Duodenal mucosa (tissue), 2 donors: Measurements from ENCODE around the gene APOL4.
A peak's percentile ranks its signal among the peaks of the same experiment; 100 is the strongest.
"Not testable (repeated sequence)": the region's sequence is repeated elsewhere in the genome, so short reads cannot be mapped to it uniquely, and the experiment has no call there.

ENCODE experiments used
- H3K27ac ChIP-seq: one replicate; pipeline ENCODE4 v1.7.0; 2013; ENCODE audit warnings: low read depth, low read length
- H3K27me3 ChIP-seq, 2 donors: one replicate each; pipeline ENCODE4 v1.7.0; 2013; ENCODE audit warnings: low read length in 2 of 2, control low read depth in 1 of 2; ENCODE audit not compliant: insufficient read depth in 2 of 2, control insufficient read depth in 1 of 2
- H3K36me3 ChIP-seq, 2 donors: one replicate each; pipeline ENCODE4 v1.7.0; 2013; ENCODE audit warnings: low read length in 2 of 2, control low read depth in 1 of 2; ENCODE audit not compliant: insufficient read depth in 2 of 2, control insufficient read depth in 1 of 2
- H3K4me1 ChIP-seq, 2 donors: one replicate each; pipeline ENCODE4 v1.7.0; 2013; ENCODE audit warnings: low read length in 2 of 2, control low read depth in 1 of 2; ENCODE audit not compliant: insufficient read depth in 2 of 2, control insufficient read depth in 1 of 2
- H3K4me3 ChIP-seq, 2 donors: one replicate each; pipeline ENCODE4 v1.7.0; 2013; ENCODE audit warnings: low read length in 2 of 2, low read depth in 1 of 2
- H3K9ac ChIP-seq, 2 donors: one replicate each; pipeline ENCODE4 v1.7.0; 2013; ENCODE audit warnings: low read length in 2 of 2, low read depth in 1 of 2
- H3K9me3 ChIP-seq, 2 donors: one replicate each; pipeline ENCODE4 v1.7.0; 2013; ENCODE audit warnings: low read length in 2 of 2, control low read depth in 1 of 2; ENCODE audit not compliant: control insufficient read depth in 1 of 2

Gene APOL4, protein sequence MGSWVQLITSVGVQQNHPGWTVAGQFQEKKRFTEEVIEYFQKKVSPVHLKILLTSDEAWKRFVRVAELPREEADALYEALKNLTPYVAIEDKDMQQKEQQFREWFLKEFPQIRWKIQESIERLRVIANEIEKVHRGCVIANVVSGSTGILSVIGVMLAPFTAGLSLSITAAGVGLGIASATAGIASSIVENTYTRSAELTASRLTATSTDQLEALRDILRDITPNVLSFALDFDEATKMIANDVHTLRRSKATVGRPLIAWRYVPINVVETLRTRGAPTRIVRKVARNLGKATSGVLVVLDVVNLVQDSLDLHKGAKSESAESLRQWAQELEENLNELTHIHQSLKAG

DNA sequence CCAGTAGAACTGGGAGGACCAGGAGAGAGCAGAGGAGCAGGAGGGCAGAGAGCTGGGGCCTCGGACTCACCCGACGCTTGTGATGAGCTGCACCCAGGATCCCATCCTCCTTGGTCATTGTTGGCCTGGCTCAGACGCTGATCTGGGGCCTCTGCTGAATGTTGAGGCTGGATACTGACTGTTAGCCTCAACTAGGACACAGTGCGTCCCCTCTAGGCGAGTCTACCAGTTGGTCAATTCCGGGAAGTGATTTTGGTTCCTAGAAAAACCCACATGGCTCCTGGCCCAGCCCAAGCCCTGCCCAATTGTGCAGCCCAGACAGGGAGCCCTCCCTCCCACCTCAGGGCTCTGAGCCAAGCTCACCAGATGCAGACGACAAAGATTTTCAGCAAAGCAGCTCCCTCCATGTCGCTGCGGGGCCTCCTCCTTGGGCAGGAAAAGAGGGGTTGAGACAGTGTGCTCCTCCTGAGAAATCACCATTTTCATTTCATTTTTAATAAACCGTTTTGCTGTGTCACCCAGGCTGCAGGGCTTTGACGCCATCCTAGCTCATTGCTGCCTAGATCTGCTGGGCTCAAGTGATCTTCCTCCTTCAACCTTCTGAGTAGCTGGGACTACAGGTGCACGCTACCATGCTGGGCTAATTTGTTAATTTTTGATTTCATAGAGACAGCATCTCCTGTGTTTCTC is at the start of gene APOL4:
Gene APOL4, minus strand, starts transcription at position 180 of the 690 bp plus-strand sequence. Its CDS starts 75 bp downstream, at position 105.
- peak within 1 kb of the TSS in 1 of 2 donors; percentile 5 for H3K9ac ChIP-seq
- H3K27ac ChIP-seq: no peak within 1 kb of the TSS
- H3K27me3 ChIP-seq: no peaks in the 10 kb centered on the region
- no peaks in the 10 kb centered on the region for H3K36me3 ChIP-seq
- H3K9me3 ChIP-seq: no peaks in the 10 kb centered on the region
- H3K4me3 ChIP-seq: peak within 1 kb of the TSS in 1 of 2 donors; percentile 26
- peaks cover 29 to 33% of the 10 kb centered on the region in 2 donors for H3K4me1 ChIP-seq

DNA sequence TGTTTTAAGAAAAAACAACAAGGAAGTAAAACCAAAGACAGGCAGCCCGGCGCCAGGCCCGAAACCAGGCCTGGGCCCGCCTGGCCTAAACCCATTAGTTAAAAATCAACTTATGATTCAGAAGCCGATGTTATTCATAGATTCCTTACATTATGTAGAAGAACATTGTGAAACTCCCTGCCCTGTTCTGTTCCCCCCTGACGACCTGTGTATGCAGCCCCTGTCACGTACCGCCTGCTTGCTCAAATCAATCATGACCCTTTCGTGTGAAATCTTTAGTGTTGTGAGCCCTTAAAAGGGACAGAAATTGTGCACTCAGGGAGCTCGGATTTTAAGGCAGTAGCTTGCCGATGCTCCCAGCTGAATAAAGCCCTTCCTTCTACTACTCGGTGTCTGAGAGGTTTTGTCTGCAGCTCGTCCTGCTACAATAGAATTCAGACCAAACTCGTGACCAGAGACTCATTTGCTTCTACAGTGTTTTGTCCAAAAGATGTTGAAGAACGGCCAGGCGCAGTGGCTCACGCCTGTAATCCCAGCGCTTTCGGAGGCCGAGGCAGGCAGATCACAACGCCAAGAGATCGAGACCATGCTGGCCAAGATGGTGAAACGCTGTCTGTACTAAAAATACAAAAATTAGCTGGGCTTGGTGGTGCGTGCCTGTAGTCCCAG is 48.8 kb upstream of the APOL4 start:
- not testable (repeated sequence) for H3K36me3 ChIP-seq, H3K27me3 ChIP-seq, H3K4me3 ChIP-seq, H3K27ac ChIP-seq, H3K9ac ChIP-seq, H3K9me3 ChIP-seq
- H3K4me1 ChIP-seq: peaks cover 20 to 23% of the 10 kb centered on the region in 2 donors

GRCh38 chr22:36249160-36249559 is 47.6 kb upstream of the APOL4 start:
- Histone ChIP-seq H3K36me3 (no peaks in the 10 kb centered on the region), H3K4me3 (no peak overlapping the region), H3K27ac (no peak overlapping the region), H3K9me3 (no peaks in the 10 kb centered on the region), H3K27me3 (no peaks in the 10 kb centered on the region), H3K9ac (no peak overlapping the region), H3K4me1 (peaks cover 13% of the 10 kb centered on the region in 2 donors)

DNA sequence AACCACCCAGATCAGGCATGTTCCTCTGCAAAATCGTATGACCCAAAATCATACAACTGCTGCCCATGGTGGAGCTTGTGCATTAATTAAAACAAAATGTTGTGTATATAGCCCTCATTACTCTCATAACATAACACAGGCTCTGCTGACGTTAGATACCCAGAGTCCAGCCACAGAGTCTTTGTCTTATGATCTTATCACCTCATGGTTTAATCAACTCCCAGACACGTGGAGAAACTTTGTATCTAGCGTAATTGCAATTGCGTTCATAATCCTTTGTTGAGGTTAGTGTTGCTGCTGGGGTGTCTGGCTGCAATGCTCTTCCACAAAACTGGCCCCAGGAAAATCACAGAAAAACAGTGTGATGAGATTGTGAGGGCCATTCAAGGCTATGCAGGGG is 46.3 kb upstream of the APOL4 start:
- H3K27ac ChIP-seq: no peak overlapping the region
- H3K4me1 ChIP-seq: peaks cover 3 to 4% of the 10 kb centered on the region in 2 donors
- H3K9me3 ChIP-seq: no peaks in the 10 kb centered on the region
- no peak overlapping the region for H3K9ac ChIP-seq
- H3K36me3 ChIP-seq: no peaks in the 10 kb centered on the region
- no peak overlapping the region for H3K4me3 ChIP-seq
- H3K27me3 ChIP-seq: no peaks in the 10 kb centered on the region

DNA sequence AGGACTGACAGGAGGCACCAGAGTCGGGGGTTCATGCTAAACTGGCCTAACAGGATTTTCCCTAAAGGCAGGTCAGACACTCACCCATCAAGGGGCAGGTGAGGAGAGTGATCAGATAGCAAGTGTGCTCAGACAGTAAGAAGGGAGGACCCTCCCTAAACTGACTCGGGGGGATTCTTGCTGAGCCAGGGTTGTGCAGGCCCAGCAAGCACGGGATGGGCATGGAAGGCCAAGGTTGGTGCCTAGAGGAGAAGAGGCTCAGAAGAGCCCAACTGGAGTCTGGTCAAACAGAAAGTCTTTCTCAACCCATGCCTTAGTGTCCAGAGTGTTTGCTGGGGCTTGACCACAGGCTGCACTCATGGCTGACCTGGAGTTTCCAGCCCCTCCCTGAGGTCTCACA is 45.1 kb upstream of the APOL4 start:
- Histone ChIP-seq H3K9ac (no peak overlapping the region), H3K27me3 (no peaks in the 10 kb centered on the region), H3K4me1 (no peaks in the 10 kb centered on the region), H3K9me3 (no peaks in the 10 kb centered on the region), H3K4me3 (no peak overlapping the region), H3K36me3 (no peaks in the 10 kb centered on the region), H3K27ac (no peak overlapping the region)

GRCh38 chr22:36245805-36246356 is 44.3 kb upstream of the APOL4 start:
- Histone ChIP-seq H3K9me3 (no peaks in the 10 kb centered on the region), H3K27ac (no peak overlapping the region)

DNA sequence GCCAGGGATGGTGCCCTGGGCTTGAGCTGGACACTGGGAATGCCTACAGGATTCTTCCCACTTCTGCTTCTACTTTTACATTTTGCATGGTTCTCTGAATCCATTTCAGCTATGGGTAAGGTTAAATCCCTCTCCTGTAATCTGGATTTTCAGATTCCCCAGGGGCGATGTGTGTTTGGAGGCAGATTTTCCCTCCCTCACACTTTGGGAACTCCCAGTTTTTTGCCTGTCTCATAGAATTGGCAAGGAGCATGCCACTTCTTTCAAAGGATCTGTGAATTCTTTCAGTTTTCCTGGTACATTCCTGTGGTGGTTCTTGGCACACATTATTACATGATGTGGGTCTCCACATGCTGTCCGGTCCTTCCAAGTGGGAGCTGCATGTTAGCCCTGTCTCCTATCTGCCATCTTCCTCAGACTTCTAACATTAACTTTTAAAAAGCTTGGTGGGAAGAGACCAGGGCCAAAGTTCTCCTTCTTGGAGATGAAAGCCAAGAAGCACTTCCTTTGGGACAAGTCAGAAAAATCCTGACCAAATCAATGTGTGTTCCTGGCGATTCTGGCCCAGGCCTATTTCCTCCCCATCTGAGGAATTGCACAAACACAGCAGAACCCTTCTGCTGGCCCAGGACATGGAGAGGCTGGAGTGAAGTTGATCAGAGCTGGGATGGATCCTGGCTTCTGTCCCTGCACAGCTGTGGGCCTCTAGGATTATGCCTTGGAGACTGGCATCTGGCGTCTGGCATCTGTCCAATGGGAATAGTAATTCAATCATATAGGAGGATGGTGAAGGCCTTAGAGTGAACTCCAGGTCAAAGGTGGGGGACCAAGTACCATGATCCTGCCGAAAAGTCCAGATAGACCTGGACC is 43.1 kb upstream of the APOL4 start:
- Histone ChIP-seq H3K9ac (no peak overlapping the region), H3K9me3 (no peaks in the 10 kb centered on the region), H3K4me1 (peaks cover 2% of the 10 kb centered on the region in 2 donors), H3K36me3 (no peaks in the 10 kb centered on the region), H3K27me3 (no peaks in the 10 kb centered on the region), H3K27ac (no peak overlapping the region), H3K4me3 (no peak overlapping the region)

More at GRCh38 chr22:36245805-36246356, 44.3 kb upstream of the APOL4 start:
- Histone ChIP-seq H3K27me3 (no peaks in the 10 kb centered on the region), H3K4me1 (no peaks in the 10 kb centered on the region), H3K36me3 (no peaks in the 10 kb centered on the region), H3K9ac (no peak overlapping the region), H3K4me3 (no peak overlapping the region)

DNA sequence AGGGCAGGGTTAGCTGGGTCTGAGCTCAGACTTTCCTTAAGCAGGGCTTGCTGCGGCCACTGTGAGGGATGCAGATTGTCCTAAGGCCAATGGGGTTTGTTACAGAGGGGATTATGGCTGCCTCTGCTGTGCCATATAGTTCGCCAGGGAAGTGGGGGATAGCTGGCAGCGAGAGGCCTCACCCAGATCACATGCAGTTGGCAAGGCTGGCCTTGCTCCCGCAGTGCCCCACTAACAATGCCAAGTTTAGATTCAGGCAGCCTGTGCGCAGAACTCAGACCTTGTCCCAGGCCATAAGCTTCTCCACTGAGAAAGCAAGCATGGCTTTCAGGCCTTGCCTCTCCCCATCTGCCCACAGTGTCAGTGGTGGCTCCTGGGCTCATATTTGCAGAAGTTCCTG is 42.4 kb upstream of the APOL4 start:
- H3K4me3 ChIP-seq: no peak overlapping the region
- no peak overlapping the region for H3K9ac ChIP-seq
- no peak overlapping the region for H3K27ac ChIP-seq
- no peaks in the 10 kb centered on the region for H3K36me3 ChIP-seq
- no peaks in the 10 kb centered on the region for H3K27me3 ChIP-seq
- H3K4me1 ChIP-seq: peaks cover 5% of the 10 kb centered on the region in 2 donors
- H3K9me3 ChIP-seq: no peaks in the 10 kb centered on the region

GRCh38 chr22:36239401-36240171 is 38.0 kb upstream of the APOL4 start, which contains the start of gene APOL2:
Gene APOL2, minus strand, starts transcription at chr22:36239527. Its CDS starts 6,365 bp downstream, at chr22:36233162.
- Histone ChIP-seq H3K27ac (peak within 1 kb of the TSS; percentile 74), H3K27me3 (no peaks in the 10 kb centered on the region), H3K4me3 (peak within 1 kb of the TSS; percentile 79 to 95), H3K36me3 (peaks cover 0 to 6% of the 10 kb centered on the region in 2 donors), H3K4me1 (peaks cover 30 to 31% of the 10 kb centered on the region in 2 donors), H3K9me3 (no peaks in the 10 kb centered on the region), H3K9ac (peak within 1 kb of the TSS; percentile 85 to 87)
